Gastrocnemius medialis (tissue), 4 donors: Measurements from ENCODE around the gene BAHCC1.

Experiments used
- CTCF ChIP-seq, 5 experiments: fragments of 450-650 bp in 3 of 5; fragments of 200-600 bp in 2 of 5; sonication (generic) in 2 of 5; IDR thresholded peaks in 4 of 5; conservative IDR thresholded peaks in 1 of 5; 1 replicate in 4 of 5; 2 replicates in 1 of 5; pipeline ENCODE4 v1.5.1; 2016 to 2019; ENCODE audit warnings: antibody characterized with exemption in 5 of 5, mild to moderate bottlenecking in 3 of 5, moderate library complexity in 3 of 5
- POLR2A ChIP-seq, 2 donors: fragments of 450-650 bp; IDR thresholded peaks; one replicate each; pipeline ENCODE4 v1.6.1; 2017; ENCODE audit warnings: antibody characterized with exemption in 2 of 2, mild to moderate bottlenecking in 2 of 2, moderate library complexity in 2 of 2

GRCh38 chr17:81452551-81452950, 57.3 kb downstream of the BAHCC1 start:
- TF ChIP-seq POLR2A (IDR thresholded peaks at IDR 0.05) (no peak), CTCF (IDR thresholded peaks at IDR 0.05 in 4 of 5, conservative IDR thresholded peaks at IDR 0.05 in 1 of 5) (no peak)
